ENCODE results near the gene FIS1.

FIS1 gene

GRCh38 chr7:101232141-101232850 lies 12.6 kb downstream of the FIS1 start:
- H3K36me3 Mint-ChIP-seq (ENCODE audit: low read depth) = peaks cover 49% of the 10 kb centered on the region
- H3K4me3 Mint-ChIP-seq = no peak overlapping the region
- H3K9me3 Mint-ChIP-seq = no peaks in the 10 kb centered on the region
- DNase-seq = no peak
- H3K27ac Mint-ChIP-seq = no peak overlapping the region
- H3K27me3 Mint-ChIP-seq = no peaks in the 10 kb centered on the region
- H3K4me1 Mint-ChIP-seq (ENCODE audit: low read depth) = no peaks in the 10 kb centered on the region

GRCh38 chr7:101231644-101232043 lies 13.2 kb downstream of the FIS1 start:
- no peaks in the 10 kb centered on the region for H3K9me3 Mint-ChIP-seq
- no peaks in the 10 kb centered on the region for H3K27me3 Mint-ChIP-seq
- no peak overlapping the region for H3K4me3 Mint-ChIP-seq
- DNase-seq = no peak
- peaks cover 47% of the 10 kb centered on the region for H3K36me3 Mint-ChIP-seq (ENCODE audit: low read depth)
- H3K27ac Mint-ChIP-seq = no peak overlapping the region
- H3K4me1 Mint-ChIP-seq (ENCODE audit: low read depth) = no peaks in the 10 kb centered on the region

GRCh38 chr7:101226721-101227120 lies 18.2 kb downstream of the FIS1 start:
- Mint-ChIP-seq H3K4me1 (ENCODE audit: low read depth) (peaks cover 6% of the 10 kb centered on the region), H3K27me3 (no peaks in the 10 kb centered on the region), H3K9me3 (no peaks in the 10 kb centered on the region), H3K36me3 (ENCODE audit: low read depth) (peaks cover 74% of the 10 kb centered on the region), H3K4me3 (no peak overlapping the region), H3K27ac (no peak overlapping the region)
- no peak for DNase-seq

GRCh38 chr7:101225650-101226049 lies 19.2 kb downstream of the FIS1 start:
- Mint-ChIP-seq H3K9me3 (no peaks in the 10 kb centered on the region), H3K36me3 (ENCODE audit: low read depth) (peaks cover 77% of the 10 kb centered on the region), H3K4me1 (ENCODE audit: low read depth) (peaks cover 8% of the 10 kb centered on the region), H3K27ac (no peak overlapping the region), H3K4me3 (no peak overlapping the region), H3K27me3 (no peaks in the 10 kb centered on the region)
- DNase-seq = no peak

- Mint-ChIP-seq H3K4me1 (ENCODE audit: low read depth) (peaks cover 23% of the 10 kb centered on the region), H3K27ac (no peak overlapping the region), H3K27me3 (no peaks in the 10 kb centered on the region), H3K4me3 (no peak overlapping the region), H3K9me3 (no peaks in the 10 kb centered on the region), H3K36me3 (ENCODE audit: low read depth) (peaks cover 66% of the 10 kb centered on the region)
- DNase-seq = no peak
Measured at GRCh38 chr7:101223528-101223927, 21.4 kb downstream of the FIS1 start.

- Mint-ChIP-seq H3K4me1 (ENCODE audit: low read depth) (peaks cover 24% of the 10 kb centered on the region), H3K36me3 (ENCODE audit: low read depth) (peaks cover 62% of the 10 kb centered on the region), H3K27ac (no peak overlapping the region), H3K9me3 (no peaks in the 10 kb centered on the region), H3K27me3 (no peaks in the 10 kb centered on the region), H3K4me3 (no peak overlapping the region)
- DNase-seq = no peak
Measured at GRCh38 chr7:101222275-101222830, 22.5 kb downstream of the FIS1 start.

GRCh38 chr7:101220295-101220694 lies 24.6 kb downstream of the FIS1 start:
- H3K36me3 Mint-ChIP-seq (ENCODE audit: low read depth) = peaks cover 65% of the 10 kb centered on the region
- H3K27me3 Mint-ChIP-seq = no peaks in the 10 kb centered on the region
- no peak for DNase-seq
- peaks cover 36% of the 10 kb centered on the region for H3K4me1 Mint-ChIP-seq (ENCODE audit: low read depth)
- no peaks in the 10 kb centered on the region for H3K9me3 Mint-ChIP-seq
- H3K4me3 Mint-ChIP-seq = no peak overlapping the region
- no peak overlapping the region for H3K27ac Mint-ChIP-seq

GRCh38 chr7:101218236-101219125 lies 26.4 kb downstream of the FIS1 start:
- peaks cover 36% of the 10 kb centered on the region for H3K4me1 Mint-ChIP-seq (ENCODE audit: low read depth)

GRCh38 chr7:101217388-101218235 lies 27.3 kb downstream of the FIS1 start, which contains the start of the genes PLOD3 and ZNHIT1:
Gene PLOD3, minus strand, starts transcription at chr7:101217581. Its CDS starts 307 bp downstream, at chr7:101217274.
Gene ZNHIT1, plus strand, starts transcription at chr7:101218165. Its CDS starts 31 bp downstream, at chr7:101218196.
- Mint-ChIP-seq H3K36me3 (ENCODE audit: low read depth) (peaks cover 55% of the 10 kb centered on the region), H3K27ac (peak within 1 kb of the TSS; percentile 91), H3K9me3 (no peaks in the 10 kb centered on the region), H3K4me1 (ENCODE audit: low read depth) (peaks cover 36% of the 10 kb centered on the region), H3K27me3 (no peaks in the 10 kb centered on the region), H3K4me3 (peak within 1 kb of the TSS; percentile 94)
- peak; percentile 92 for DNase-seq

More at GRCh38 chr7:101218236-101219125, 26.4 kb downstream of the FIS1 start:
- Mint-ChIP-seq H3K27ac (peak overlapping the region; percentile 91), H3K4me3 (peak overlapping the region; percentile 94), H3K27me3 (no peaks in the 10 kb centered on the region), H3K36me3 (ENCODE audit: low read depth) (peaks cover 63% of the 10 kb centered on the region), H3K9me3 (no peaks in the 10 kb centered on the region)
- DNase-seq = no peak

- H3K4me1 Mint-ChIP-seq (ENCODE audit: low read depth) = peaks cover 32% of the 10 kb centered on the region
- H3K27ac Mint-ChIP-seq = peak overlapping the region; percentile 91
- no peaks in the 10 kb centered on the region for H3K9me3 Mint-ChIP-seq
- H3K27me3 Mint-ChIP-seq = no peaks in the 10 kb centered on the region
- peak overlapping the region; percentile 94 for H3K4me3 Mint-ChIP-seq
- peaks cover 54% of the 10 kb centered on the region for H3K36me3 Mint-ChIP-seq (ENCODE audit: low read depth)
- DNase-seq = no peak
Measured at GRCh38 chr7:101216860-101217387, 28.0 kb downstream of the FIS1 start.

- H3K27ac Mint-ChIP-seq = peak overlapping the region; percentile 81
- no peaks in the 10 kb centered on the region for H3K27me3 Mint-ChIP-seq
- H3K36me3 Mint-ChIP-seq (ENCODE audit: low read depth) = peaks cover 50% of the 10 kb centered on the region
- peaks cover 27% of the 10 kb centered on the region for H3K4me1 Mint-ChIP-seq (ENCODE audit: low read depth)
- DNase-seq = peak; percentile 36
- peak overlapping the region; percentile 94 for H3K4me3 Mint-ChIP-seq
- H3K9me3 Mint-ChIP-seq = no peaks in the 10 kb centered on the region
Measured at GRCh38 chr7:101216001-101216859, 28.7 kb downstream of the FIS1 start.

- no peak overlapping the region for H3K4me3 Mint-ChIP-seq
- peaks cover 69% of the 10 kb centered on the region for H3K36me3 Mint-ChIP-seq (ENCODE audit: low read depth)
- no peak overlapping the region for H3K27ac Mint-ChIP-seq
- H3K9me3 Mint-ChIP-seq = no peaks in the 10 kb centered on the region
- DNase-seq = no peak
- no peaks in the 10 kb centered on the region for H3K27me3 Mint-ChIP-seq
- peaks cover 12% of the 10 kb centered on the region for H3K4me1 Mint-ChIP-seq (ENCODE audit: low read depth)
Measured at GRCh38 chr7:101212014-101212413, 32.9 kb downstream of the FIS1 start.

- Mint-ChIP-seq H3K27me3 (no peaks in the 10 kb centered on the region), H3K27ac (no peak overlapping the region), H3K36me3 (ENCODE audit: low read depth) (peaks cover 68% of the 10 kb centered on the region), H3K4me3 (no peak overlapping the region), H3K4me1 (ENCODE audit: low read depth) (peaks cover 9% of the 10 kb centered on the region), H3K9me3 (no peaks in the 10 kb centered on the region)
- DNase-seq = no peak
Measured at GRCh38 chr7:101211501-101211900, 33.4 kb downstream of the FIS1 start.

Measured in activated T-cell treated with anti-CD3 and anti-CD28 coated beads, Interleukin-2, amount 50 U/mL, for 24 hours (primary cell).